SK-N-MC (cell line): ENCODE measurements around the gene RAB42.

Experiments used
- EZH2 ChIP-seq: fragments of 200-600 bp; sonication (generic); IDR thresholded peaks from one replicate; pipeline ENCODE4 v1.6.1; 2017; ENCODE audit warnings: antibody characterized with exemption
- POLR2AphosphoS5 ChIP-seq: IDR thresholded peaks from 2 replicates; pipeline ENCODE4 v1.6.1; 2012; ENCODE audit warnings: mild to moderate bottlenecking, low read depth, low read length, borderline replicate concordance

DNA sequence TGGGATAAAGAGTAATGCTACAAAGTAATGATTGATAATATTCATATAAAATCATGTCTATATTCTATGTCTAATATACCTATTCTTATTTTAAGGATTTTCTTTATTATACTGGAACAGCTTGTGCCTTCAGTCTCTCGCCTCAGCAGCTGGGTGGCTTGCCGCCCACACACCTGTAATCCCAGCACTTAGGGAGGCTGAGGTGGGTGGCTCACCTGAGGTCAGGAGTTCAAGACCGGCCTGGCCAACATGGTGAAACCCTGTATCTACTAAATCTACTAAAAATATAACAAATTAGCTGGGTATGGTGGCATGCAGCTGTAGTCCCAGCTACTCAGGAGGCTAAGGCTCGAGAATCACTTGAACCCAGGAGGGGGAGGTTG, 46.8 kb upstream of the RAB42 start:
- TF ChIP-seq POLR2AphosphoS5: no peak
- TF ChIP-seq EZH2: no peak
